Fibroblast of villous mesenchyme (primary cell): ENCODE results near the gene SORCS2. TPM values are rescaled to one million over a fixed set of nuclear protein-coding genes. Genes with fewer than 3 reads are reported as not detected.

Experiments used
- DNase-seq: peaks from one replicate; pipeline ENCODE4 v3.0.0-alpha.2; 2010; ENCODE audit warnings: low read depth
- H3K4me3 ChIP-seq: 2 replicates; pipeline ENCODE4 v1.5.1; 2011; ENCODE audit warnings: low read depth, mild to moderate bottlenecking, low read length
- CTCF ChIP-seq: IDR thresholded peaks from 2 replicates; pipeline ENCODE4 v1.5.1; 2012; ENCODE audit warnings: low read depth, mild to moderate bottlenecking, low read length; ENCODE audit not compliant: insufficient read depth
- total RNA-seq: library from RNA; depleted of rRNA; stranded (reverse); fragments of >200 nt; gene quantifications from 2 replicates; pipeline ENCODE4 v1.2.3, GENCODE V29; 2012

The SORCS2 gene
- total RNA-seq, 1 donor = under 0.01 TPM

GRCh38 chr4:7400671-7401298, 208.4 kb downstream of the SORCS2 start:
- no peak for TF ChIP-seq CTCF
- DNase-seq = no peak
- H3K4me3 ChIP-seq = no peak overlapping the region

GRCh38 chr4:7402526-7402925, 210.2 kb downstream of the SORCS2 start:
- H3K4me3 ChIP-seq = no peak overlapping the region
- no peak for DNase-seq
- TF ChIP-seq CTCF = no peak

GRCh38 chr4:7403001-7403400, 210.7 kb downstream of the SORCS2 start:
- DNase-seq = no peak
- no peak overlapping the region for H3K4me3 ChIP-seq
- TF ChIP-seq CTCF = no peak

GRCh38 chr4:7408166-7408565, 215.8 kb downstream of the SORCS2 start:
- no peak for DNase-seq
- TF ChIP-seq CTCF = no peak
- no peak overlapping the region for H3K4me3 ChIP-seq

GRCh38 chr4:7410446-7410845, 218.1 kb downstream of the SORCS2 start:
- no peak for DNase-seq
- no peak for TF ChIP-seq CTCF
- H3K4me3 ChIP-seq = no peak overlapping the region

- no peak overlapping the region for H3K4me3 ChIP-seq
- no peak for DNase-seq
- TF ChIP-seq CTCF = no peak
Observed at GRCh38 chr4:7411491-7411890, 219.2 kb downstream of the SORCS2 start.
